ENCODE measurements around the gene CRABP2. TPM values are rescaled to one million over a fixed set of nuclear protein-coding genes. Genes with fewer than 3 reads are reported as not detected.

CRABP2 gene
- polyA plus RNA-seq, 1 donor = 85.6 TPM

DNA sequence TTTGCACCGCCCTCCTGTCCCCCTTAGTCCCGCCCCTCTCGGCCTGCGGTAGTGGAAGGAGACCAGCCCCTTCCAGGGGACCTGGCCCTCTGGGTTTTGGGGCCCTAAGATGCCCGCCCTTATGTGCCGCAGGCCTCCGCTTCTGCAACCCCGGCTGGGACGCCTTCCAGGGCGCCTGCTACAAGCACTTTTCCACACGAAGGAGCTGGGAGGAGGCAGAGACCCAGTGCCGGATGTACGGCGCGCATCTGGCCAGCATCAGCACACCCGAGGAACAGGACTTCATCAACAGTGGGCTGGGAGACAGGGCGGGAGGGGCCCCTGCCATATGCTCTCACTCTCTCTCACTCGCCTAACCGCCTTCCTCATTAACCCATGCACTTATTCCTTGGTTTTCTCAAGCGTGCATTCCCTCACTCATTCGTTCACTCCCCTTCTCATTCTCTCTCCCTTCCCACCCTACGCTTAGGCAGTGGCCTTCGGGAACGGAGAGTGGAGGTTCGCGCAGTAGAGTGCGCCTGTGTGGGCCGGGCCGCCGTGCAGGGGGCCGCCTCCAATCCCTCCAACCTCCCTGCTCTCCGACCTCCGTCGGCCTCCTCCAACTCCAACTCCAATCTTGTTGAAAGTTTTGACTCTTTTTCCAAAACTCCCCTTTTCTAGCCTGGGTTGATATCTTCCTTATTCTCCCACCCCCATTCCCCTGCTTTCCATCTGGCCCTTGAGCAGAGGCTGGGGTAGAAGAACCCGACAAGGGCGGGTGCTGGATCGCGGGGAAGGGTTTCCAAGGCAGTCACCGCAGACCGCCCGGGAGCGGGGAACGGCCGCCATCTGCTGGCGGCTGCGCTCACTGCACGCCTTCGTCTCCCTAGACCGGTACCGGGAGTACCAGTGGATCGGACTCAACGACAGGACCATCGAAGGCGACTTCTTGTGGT is 48.3 kb downstream of the CRABP2 start:
- DNase-seq = no peak

DNA sequence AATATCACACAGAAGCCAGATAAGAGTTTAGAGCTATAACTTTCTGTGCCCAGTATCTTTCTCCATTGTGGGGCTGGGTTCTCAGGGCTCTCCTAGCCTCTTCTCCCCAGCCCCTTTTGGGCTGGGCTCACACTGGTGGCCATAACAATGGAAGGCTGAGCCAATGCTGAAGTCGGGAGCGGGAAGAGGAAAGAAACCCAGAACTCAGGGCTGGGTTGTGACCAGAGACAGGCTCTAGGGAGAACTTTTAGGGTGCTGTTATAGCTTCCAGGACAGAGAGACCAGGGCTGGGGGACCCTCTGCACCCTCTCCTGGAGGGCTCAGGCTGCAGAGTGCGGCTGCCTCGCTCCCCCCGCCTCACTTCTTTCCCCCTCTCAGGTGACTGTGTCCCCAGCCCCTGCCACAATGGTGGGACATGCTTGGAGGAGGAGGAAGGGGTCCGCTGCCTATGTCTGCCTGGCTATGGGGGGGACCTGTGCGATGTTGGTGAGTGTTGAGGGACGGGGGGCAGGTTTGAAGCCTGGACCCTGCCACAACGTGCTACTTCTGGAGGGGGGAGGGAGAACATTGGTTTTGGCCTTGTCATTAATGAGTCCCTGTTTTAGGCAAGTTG is 49.4 kb downstream of the CRABP2 start:
- no peak for DNase-seq

DNA sequence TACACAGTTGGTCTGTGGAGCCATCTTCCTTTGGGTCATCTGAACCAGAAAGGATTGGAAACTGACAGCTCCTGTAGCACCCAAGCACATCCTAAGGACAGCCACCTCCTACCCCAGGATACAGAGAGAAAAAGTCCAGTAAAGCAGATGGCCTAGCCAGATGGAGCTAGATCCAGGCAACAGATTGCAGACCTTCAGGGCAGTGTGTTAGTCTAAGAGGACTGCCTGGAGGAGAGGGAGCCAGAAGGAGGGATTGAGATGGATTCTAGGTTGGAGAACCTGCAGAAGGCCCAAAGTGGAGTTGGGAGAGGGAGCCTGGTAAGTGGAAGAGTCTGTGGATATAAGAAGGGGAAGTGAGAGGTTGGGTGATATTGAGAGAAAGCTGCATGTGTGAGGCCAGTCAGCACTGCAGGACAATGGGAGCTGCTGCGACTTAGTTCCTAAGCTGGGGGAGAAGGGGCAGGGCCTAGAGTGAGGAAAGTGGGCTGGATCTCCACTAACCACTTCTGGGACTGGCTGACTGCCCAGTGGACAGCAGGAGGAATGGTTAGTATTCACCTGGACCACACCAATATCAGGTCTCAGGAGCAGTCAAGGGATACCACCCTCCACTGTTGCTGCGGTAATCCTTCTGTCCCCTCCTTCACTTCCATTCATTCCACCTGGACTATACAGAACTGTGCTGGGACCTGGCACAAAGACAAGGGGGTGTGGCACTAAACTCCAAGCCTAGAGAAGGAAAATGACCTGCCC is 50.1 kb downstream of the CRABP2 start:
- no peak for DNase-seq

DNA sequence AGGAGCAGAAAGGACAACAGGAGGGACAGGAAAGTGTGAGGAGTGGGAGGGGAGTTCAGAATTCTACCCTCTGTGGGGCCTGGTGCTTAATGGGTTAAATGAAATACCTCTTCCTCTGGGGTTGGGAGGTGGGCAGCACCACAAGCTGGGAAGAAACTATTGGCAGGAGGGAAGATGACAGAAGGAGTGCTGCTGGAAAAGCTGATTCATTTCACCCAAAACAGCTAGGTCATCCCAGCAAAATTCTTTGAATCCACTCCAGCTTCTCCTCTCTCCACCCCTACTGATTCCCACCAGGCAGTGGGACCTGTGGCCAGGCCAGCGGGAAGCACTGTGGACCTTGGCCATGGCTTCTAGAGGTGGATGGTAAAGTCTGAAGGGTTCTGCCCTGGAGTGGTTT is 50.7 kb downstream of the CRABP2 start:
- no peak for DNase-seq

DNA sequence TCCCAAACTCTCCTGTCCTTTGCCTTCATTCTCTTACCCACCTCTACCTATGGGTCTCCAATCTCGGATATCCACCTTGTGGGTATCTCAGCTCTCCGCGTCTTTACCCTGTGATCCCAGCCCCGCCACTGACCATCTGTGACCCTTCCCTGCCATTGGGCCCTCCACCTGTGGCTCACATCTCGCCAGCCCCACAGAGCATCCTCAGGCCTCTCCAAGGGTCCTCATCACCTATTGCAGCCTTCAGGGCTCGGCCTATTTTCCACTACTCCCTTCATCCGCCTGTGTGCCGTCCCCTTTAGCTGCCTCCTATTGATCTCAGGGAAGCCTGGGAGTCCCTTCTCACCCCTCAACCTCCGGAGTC is 52.4 kb downstream of the CRABP2 start:
- DNase-seq = no peak

DNA sequence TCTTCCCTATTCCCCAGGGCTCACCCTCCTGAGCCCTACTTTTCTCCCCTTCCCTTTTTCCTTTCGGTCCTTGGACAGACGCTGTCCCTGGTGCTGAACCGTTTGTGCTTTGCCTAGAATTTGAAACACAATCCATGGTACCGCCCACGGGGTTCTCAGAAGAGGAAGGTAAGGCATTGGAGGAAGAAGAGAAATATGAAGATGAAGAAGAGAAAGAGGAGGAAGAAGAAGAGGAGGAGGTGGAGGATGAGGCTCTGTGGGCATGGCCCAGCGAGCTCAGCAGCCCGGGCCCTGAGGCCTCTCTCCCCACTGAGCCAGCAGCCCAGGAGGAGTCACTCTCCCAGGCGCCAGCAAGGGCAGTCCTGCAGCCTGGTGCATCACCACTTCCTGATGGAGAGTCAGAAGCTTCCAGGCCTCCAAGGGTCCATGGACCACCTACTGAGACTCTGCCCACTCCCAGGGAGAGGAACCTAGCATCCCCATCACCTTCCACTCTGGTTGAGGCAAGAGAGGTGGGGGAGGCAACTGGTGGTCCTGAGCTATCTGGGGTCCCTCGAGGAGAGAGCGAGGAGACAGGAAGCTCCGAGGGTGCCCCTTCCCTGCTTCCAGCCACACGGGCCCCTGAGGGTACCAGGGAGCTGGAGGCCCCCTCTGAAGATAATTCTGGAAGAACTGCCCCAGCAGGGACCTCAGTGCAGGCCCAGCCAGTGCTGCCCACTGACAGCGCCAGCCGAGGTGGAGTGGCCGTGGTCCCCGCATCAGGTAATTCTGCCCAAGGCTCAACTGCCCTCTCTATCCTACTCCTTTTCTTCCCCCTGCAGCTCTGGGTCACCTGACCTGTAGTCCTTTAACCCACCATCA is 53.0 kb downstream of the CRABP2 start:
- peak; percentile 81 for DNase-seq

Other genes with a start within 250 kb of the CRABP2 start
- gene MEF2D, start 204.8 kb downstream of the CRABP2 start, polyA plus RNA-seq (ENCODE audit: insufficient read length) = 22.5 TPM
- gene IQGAP3, start 133.0 kb downstream of the CRABP2 start, polyA plus RNA-seq (ENCODE audit: insufficient read length) = 22.8 TPM
- 1.6 TPM for gene TTC24, start 125.9 kb downstream of the CRABP2 start, polyA plus RNA-seq (ENCODE audit: insufficient read length)
- gene NAXE, start 113.8 kb downstream of the CRABP2 start, polyA plus RNA-seq (ENCODE audit: insufficient read length) = 62.1 TPM
- gene GPATCH4, start 104.1 kb downstream of the CRABP2 start, polyA plus RNA-seq (ENCODE audit: insufficient read length) = 36.9 TPM
- gene HAPLN2, start 86.2 kb downstream of the CRABP2 start, polyA plus RNA-seq (ENCODE audit: insufficient read length) = 0.63 TPM
- gene BCAN, start 63.5 kb downstream of the CRABP2 start, polyA plus RNA-seq (ENCODE audit: insufficient read length) = 0.08 TPM
- 146 TPM for gene NES, start 28.2 kb downstream of the CRABP2 start, polyA plus RNA-seq (ENCODE audit: insufficient read length)
- gene METTL25B, start 22.9 kb upstream of the CRABP2 start, polyA plus RNA-seq (ENCODE audit: insufficient read length) = 48.4 TPM
- gene ISG20L2, start 23.2 kb upstream of the CRABP2 start, polyA plus RNA-seq (ENCODE audit: insufficient read length) = 48.5 TPM
- 62.5 TPM for gene MRPL24, start 35.5 kb upstream of the CRABP2 start, polyA plus RNA-seq (ENCODE audit: insufficient read length)
- 248 TPM for gene HDGF, start 46.1 kb upstream of the CRABP2 start, polyA plus RNA-seq (ENCODE audit: insufficient read length)
- gene PRCC, start 62.0 kb upstream of the CRABP2 start, polyA plus RNA-seq (ENCODE audit: insufficient read length) = 116 TPM
- 0.52 TPM for gene SH2D2A, start 111.3 kb upstream of the CRABP2 start, polyA plus RNA-seq (ENCODE audit: insufficient read length)
- 1.8 TPM for gene INSRR, start 153.5 kb upstream of the CRABP2 start, polyA plus RNA-seq (ENCODE audit: insufficient read length)
- gene NTRK1, start 155.3 kb upstream of the CRABP2 start, polyA plus RNA-seq (ENCODE audit: insufficient read length) = 1.2 TPM
- 21.1 TPM for gene PEAR1, start 188.1 kb upstream of the CRABP2 start, polyA plus RNA-seq (ENCODE audit: insufficient read length)
- gene LRRC71, start 215.0 kb upstream of the CRABP2 start, polyA plus RNA-seq (ENCODE audit: insufficient read length) = 0.83 TPM